Measurements from ENCODE around the gene ZWILCH. TPM values are rescaled to one million over a fixed set of nuclear protein-coding genes. Genes with fewer than 3 reads are reported as not detected.

The ZWILCH gene
- total and polyA plus RNA-seq, 4 donors, result 1.5 to 11.3 (median 2.9) TPM

DNA sequence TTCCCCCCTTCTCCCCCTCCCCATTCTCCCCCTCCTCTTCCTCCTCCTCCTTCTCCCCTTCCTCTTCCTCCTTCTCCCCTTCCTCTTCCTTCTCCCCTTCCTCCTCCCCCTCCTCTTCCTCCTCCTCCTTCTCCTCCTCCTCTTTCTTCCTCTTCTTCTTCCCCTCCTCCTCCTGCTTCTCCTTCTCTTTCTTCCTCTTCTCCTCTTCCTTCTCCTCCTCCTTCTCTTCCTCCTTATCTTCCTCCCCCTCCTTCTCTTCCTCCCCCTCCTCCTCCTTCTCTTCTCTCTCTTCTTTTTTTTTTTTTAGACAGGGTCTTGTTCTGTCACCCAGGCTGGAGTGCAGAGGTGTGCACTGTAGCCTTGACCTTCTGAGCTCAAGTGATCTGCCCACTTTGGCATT is 81.9 kb downstream of the ZWILCH start:
- no peak for DNase-seq (ENCODE audit: low spot score)

More for the DNA sequence above, 81.9 kb downstream of the ZWILCH start:
- TF ChIP-seq RXRA (IDR thresholded peaks at IDR 0.05), result no peak
- TF ChIP-seq NR2F2 (IDR thresholded peaks at IDR 0.05), result no peak
- no peak for TF ChIP-seq RAD21 (IDR thresholded peaks at IDR 0.05)
- TF ChIP-seq HNF4A (conservative IDR thresholded peaks at IDR 0.05), result no peak
- no peak for TF ChIP-seq SP1 (IDR thresholded peaks at IDR 0.05)
- no peak for TF ChIP-seq CTCF (IDR thresholded peaks at IDR 0.05; ENCODE audit: low read depth, low read length, missing input control)
- TF ChIP-seq HNF4G (IDR thresholded peaks at IDR 0.05), result no peak
- no peak for TF ChIP-seq ZBTB33 (IDR thresholded peaks at IDR 0.05)
- TF ChIP-seq, protein P1, sequence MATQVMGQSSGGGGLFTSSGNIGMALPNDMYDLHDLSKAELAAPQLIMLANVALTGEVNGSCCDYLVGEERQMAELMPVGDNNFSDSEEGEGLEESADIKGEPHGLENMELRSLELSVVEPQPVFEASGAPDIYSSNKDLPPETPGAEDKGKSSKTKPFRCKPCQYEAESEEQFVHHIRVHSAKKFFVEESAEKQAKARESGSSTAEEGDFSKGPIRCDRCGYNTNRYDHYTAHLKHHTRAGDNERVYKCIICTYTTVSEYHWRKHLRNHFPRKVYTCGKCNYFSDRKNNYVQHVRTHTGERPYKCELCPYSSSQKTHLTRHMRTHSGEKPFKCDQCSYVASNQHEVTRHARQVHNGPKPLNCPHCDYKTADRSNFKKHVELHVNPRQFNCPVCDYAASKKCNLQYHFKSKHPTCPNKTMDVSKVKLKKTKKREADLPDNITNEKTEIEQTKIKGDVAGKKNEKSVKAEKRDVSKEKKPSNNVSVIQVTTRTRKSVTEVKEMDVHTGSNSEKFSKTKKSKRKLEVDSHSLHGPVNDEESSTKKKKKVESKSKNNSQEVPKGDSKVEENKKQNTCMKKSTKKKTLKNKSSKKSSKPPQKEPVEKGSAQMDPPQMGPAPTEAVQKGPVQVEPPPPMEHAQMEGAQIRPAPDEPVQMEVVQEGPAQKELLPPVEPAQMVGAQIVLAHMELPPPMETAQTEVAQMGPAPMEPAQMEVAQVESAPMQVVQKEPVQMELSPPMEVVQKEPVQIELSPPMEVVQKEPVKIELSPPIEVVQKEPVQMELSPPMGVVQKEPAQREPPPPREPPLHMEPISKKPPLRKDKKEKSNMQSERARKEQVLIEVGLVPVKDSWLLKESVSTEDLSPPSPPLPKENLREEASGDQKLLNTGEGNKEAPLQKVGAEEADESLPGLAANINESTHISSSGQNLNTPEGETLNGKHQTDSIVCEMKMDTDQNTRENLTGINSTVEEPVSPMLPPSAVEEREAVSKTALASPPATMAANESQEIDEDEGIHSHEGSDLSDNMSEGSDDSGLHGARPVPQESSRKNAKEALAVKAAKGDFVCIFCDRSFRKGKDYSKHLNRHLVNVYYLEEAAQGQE (IDR thresholded peaks at IDR 0.05), result no peak
- no peak for TF ChIP-seq YY1 (IDR thresholded peaks at IDR 0.05)
- no peak for TF ChIP-seq GABPA (IDR thresholded peaks at IDR 0.05 in 1 of 2, conservative IDR thresholded peaks at IDR 0.05 in 1 of 2)
- TF ChIP-seq, protein P2, sequence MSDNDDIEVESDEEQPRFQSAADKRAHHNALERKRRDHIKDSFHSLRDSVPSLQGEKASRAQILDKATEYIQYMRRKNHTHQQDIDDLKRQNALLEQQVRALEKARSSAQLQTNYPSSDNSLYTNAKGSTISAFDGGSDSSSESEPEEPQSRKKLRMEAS (IDR thresholded peaks at IDR 0.05), result no peak
- no peak for TF ChIP-seq EGR1 (IDR thresholded peaks at IDR 0.05; ENCODE audit: low read depth in 2 of 2)
- TF ChIP-seq TAF1 (conservative IDR thresholded peaks at IDR 0.05), result no peak
- Histone ChIP-seq H3K27ac (ENCODE audit: low read depth in 1 of 2, low read length in 2 of 2) (no peak overlapping the region), H3K27me3 (ENCODE audit: control insufficient read depth in 4 of 4, insufficient read depth in 4 of 4, low read length in 3 of 4) (no peaks in the 10 kb centered on the region), H3K4me1 (ENCODE audit: control insufficient read depth in 4 of 4, insufficient read depth in 4 of 4, low read length in 3 of 4) (peaks cover 6 to 19% (median 11%) of the 10 kb centered on the region in 4 donors), H3K36me3 (ENCODE audit: control insufficient read depth in 4 of 4, insufficient read depth in 3 of 4, low read depth in 1 of 4, low read length in 3 of 4) (no peaks in the 10 kb centered on the region), H3K4me3 (ENCODE audit: low read depth in 1 of 3, low read length in 3 of 3) (no peak overlapping the region), H3K9me3 (ENCODE audit: control insufficient read depth in 4 of 4, low read length in 3 of 4) (no peaks in the 10 kb centered on the region), H3K9ac (ENCODE audit: low read depth in 1 of 2, low read length in 2 of 2) (no peak overlapping the region)
